Caco-2 (cell line): Measurements from ENCODE around the gene RCHY1. TPM values are rescaled to one million over a fixed set of nuclear protein-coding genes. Genes with fewer than 3 reads are reported as not detected.

Source experiments
- BruUV-seq: library from RNA; stranded (reverse); fragments of 400-500 nt; replicated peaks from 2 replicates; lab custom pipeline; 2021; lab: Mats Ljungman, UMichigan
- CTCF ChIA-PET: fragments of 300-600 bp; sonication (Branson Sonifier 250); formaldehyde crosslinking; loops from one replicate; lab custom pipeline; 2022; ENCODE audit warnings: antibody characterized with exemption; lab: Charles Lee
- POLR2A ChIA-PET: fragments of 300-600 bp; sonication (Branson Sonifier 250); formaldehyde crosslinking; loops from one replicate; lab custom pipeline; 2022; ENCODE audit warnings: antibody characterized with exemption; lab: Charles Lee
- DNase-seq, 2 experiments: peaks; one replicate each; pipeline versions ENCODE4 v3.0.0 to v3.0.0-alpha.2; 2020 to 2022
- H3K27me3 ChIP-seq: replicated peaks from 2 replicates; pipeline ENCODE4 v1.6.0; 2011; ENCODE audit warnings: low read length; ENCODE audit not compliant: control insufficient read depth, insufficient read depth
- H3K36me3 ChIP-seq: 2 replicates; pipeline ENCODE4 v1.5.1; 2011; ENCODE audit warnings: low read length; ENCODE audit not compliant: control insufficient read depth, insufficient read depth
- H3K4me1 ChIP-seq: fragments of 250-450 bp; sonication (Bioruptor Pico); 2 replicates; pipeline ENCODE4 v1.5.1; 2020; ENCODE audit warnings: mild to moderate bottlenecking
- H3K4me3 ChIP-seq: 2 replicates; pipeline ENCODE4 v1.5.1; 2011; ENCODE audit warnings: low read depth, mild to moderate bottlenecking, control low read depth, low read length
- H3K9me3 ChIP-seq: fragments of 250-450 bp; sonication (Bioruptor Pico); 2 replicates; pipeline ENCODE4 v1.5.1; 2020; ENCODE audit warnings: mild to moderate bottlenecking, moderate library complexity
- H3K27ac Mint-ChIP-seq: one replicate; pipeline ENCODE4 v1.8.0; 2022; ENCODE audit warnings: mixed read lengths; ENCODE audit not compliant: unreplicated experiment
- H3K27me3 Mint-ChIP-seq: one replicate; pipeline ENCODE4 v1.8.0; 2022; ENCODE audit warnings: mixed read lengths; ENCODE audit not compliant: insufficient read depth, unreplicated experiment
- H3K36me3 Mint-ChIP-seq: one replicate; pipeline ENCODE4 v1.8.0; 2022; ENCODE audit warnings: mild to moderate bottlenecking, mixed read lengths; ENCODE audit not compliant: insufficient read depth, unreplicated experiment
- H3K4me1 Mint-ChIP-seq: one replicate; pipeline ENCODE4 v1.8.0; 2022; ENCODE audit warnings: low read depth, mixed read lengths; ENCODE audit not compliant: unreplicated experiment
- H3K4me3 Mint-ChIP-seq: one replicate; pipeline ENCODE4 v1.8.0; 2022; ENCODE audit warnings: mild to moderate bottlenecking, moderate library complexity, mixed read lengths; ENCODE audit not compliant: unreplicated experiment
- H3K9me3 Mint-ChIP-seq: one replicate; pipeline ENCODE4 v1.8.0; 2022; ENCODE audit warnings: mixed read lengths; ENCODE audit not compliant: unreplicated experiment
- intact Hi-C: fragments of 100-400 bp; cut with micrococcal nuclease; formaldehyde crosslinking; loops from one replicate; pipeline ENCODE4 v1.10.0; 2022; ENCODE audit not compliant: unreplicated experiment
- total RNA-seq: library from RNA; stranded (reverse); gene quantifications from 2 replicates; pipeline ENCODE4 v1.2.3, GENCODE V29; 2022
- TF ChIP-seq, protein P1 (sequence below), 2 experiments: fragments of 200-600 bp in 1 of 2; IDR thresholded peaks; 1 replicate in 1 of 2; 2 replicates in 1 of 2; pipeline versions ENCODE4 v1.5.1 to v1.8.0; 2011 to 2022; ENCODE audit warnings: antibody characterized with exemption in 1 of 2, control low read depth in 1 of 2, inconsistent platforms in 1 of 2, low read depth in 1 of 2, low read length in 1 of 2, mild to moderate bottlenecking in 1 of 2, moderate library complexity in 1 of 2; ENCODE audit not compliant: insufficient read depth in 1 of 2, severe bottlenecking in 1 of 2, unreplicated experiment in 1 of 2

RCHY1 gene
- total RNA-seq, 1 experiment from 2014 or later = 38.2 TPM

DNA sequence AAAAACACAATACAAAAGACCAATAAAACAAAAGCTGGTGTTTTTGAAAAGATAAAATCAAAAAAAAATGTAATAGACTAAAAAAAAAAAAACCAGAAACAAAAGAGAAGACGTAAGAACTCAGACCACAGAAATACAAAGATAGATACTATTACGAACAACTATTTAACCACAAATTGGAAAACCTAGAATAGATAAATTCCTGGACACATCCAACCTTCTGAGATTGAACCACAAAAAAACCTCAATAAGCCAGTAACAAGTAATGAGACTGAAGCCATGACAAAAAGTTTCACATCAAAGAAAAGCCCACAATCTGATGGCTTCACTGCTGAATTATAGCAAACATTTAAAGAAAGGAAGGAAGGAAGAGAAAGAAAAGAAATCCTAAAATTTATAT, 16.2 kb downstream of the RCHY1 start:
- no peaks in the 10 kb centered on the region for H3K27me3 Mint-ChIP-seq
- TF ChIP-seq, protein P1, sequence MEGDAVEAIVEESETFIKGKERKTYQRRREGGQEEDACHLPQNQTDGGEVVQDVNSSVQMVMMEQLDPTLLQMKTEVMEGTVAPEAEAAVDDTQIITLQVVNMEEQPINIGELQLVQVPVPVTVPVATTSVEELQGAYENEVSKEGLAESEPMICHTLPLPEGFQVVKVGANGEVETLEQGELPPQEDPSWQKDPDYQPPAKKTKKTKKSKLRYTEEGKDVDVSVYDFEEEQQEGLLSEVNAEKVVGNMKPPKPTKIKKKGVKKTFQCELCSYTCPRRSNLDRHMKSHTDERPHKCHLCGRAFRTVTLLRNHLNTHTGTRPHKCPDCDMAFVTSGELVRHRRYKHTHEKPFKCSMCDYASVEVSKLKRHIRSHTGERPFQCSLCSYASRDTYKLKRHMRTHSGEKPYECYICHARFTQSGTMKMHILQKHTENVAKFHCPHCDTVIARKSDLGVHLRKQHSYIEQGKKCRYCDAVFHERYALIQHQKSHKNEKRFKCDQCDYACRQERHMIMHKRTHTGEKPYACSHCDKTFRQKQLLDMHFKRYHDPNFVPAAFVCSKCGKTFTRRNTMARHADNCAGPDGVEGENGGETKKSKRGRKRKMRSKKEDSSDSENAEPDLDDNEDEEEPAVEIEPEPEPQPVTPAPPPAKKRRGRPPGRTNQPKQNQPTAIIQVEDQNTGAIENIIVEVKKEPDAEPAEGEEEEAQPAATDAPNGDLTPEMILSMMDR (IDR thresholded peaks at IDR 0.05; ENCODE audit: insufficient read depth in 1 of 2, low read depth in 1 of 2, low read length in 1 of 2, severe bottlenecking in 1 of 2, unreplicated experiment in 1 of 2) = no peak
- peaks cover 24% of the 10 kb centered on the region for H3K36me3 Mint-ChIP-seq
- POLR2A ChIA-PET = no interaction called here
- no TSS peak for BruUV-seq
- no peaks in the 10 kb centered on the region for H3K4me1 ChIP-seq
- DNase-seq = no peak
- H3K4me3 ChIP-seq = no peak overlapping the region
- CTCF ChIA-PET = no interaction called here
- peaks cover 7% of the 10 kb centered on the region for H3K4me1 Mint-ChIP-seq
- H3K27me3 ChIP-seq = no peaks in the 10 kb centered on the region
- 0 out of 2 replicates have a peak, but pooled peaks cover 3% of the 10 kb centered on the region for H3K9me3 ChIP-seq
- H3K4me3 Mint-ChIP-seq = no peak overlapping the region
- H3K9me3 Mint-ChIP-seq = peaks cover 16% of the 10 kb centered on the region
- no peaks in the 10 kb centered on the region for H3K36me3 ChIP-seq
- no peak overlapping the region for H3K27ac Mint-ChIP-seq
- intact Hi-C loops = no loop called here

DNA sequence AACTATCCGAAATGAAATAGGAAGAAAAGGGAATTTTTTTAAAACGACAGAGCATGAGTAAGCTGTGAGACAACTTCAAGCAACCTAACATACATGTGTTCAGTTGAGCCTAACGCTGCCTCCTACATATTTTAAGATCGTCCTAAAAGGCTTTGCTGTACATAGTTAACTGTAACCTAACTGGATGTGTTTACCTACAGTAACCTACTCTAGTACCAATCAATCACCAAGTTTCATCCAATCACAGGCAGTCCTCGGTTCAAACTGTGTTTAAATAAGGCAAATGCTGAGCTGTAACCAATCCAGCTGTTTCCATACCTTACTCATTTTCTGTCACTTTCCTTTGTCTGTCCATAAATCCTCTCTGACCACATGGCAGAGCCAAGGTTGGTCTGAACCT, 17.1 kb downstream of the RCHY1 start:
- Histone ChIP-seq H3K4me1 (no peaks in the 10 kb centered on the region), H3K9me3 (0 out of 2 replicates have a peak, but pooled peaks cover 3% of the 10 kb centered on the region), H3K27me3 (no peaks in the 10 kb centered on the region), H3K36me3 (no peaks in the 10 kb centered on the region), H3K4me3 (no peak overlapping the region)
- ChIA-PET POLR2A (no interaction called here), CTCF (no interaction called here)
- BruUV-seq = no TSS peak
- Mint-ChIP-seq H3K27ac (no peak overlapping the region), H3K9me3 (peaks cover 16% of the 10 kb centered on the region), H3K4me3 (no peak overlapping the region), H3K27me3 (no peaks in the 10 kb centered on the region), H3K36me3 (peaks cover 19% of the 10 kb centered on the region), H3K4me1 (peaks cover 7% of the 10 kb centered on the region)
- intact Hi-C loops = no loop called here
- TF ChIP-seq, protein P1 (IDR thresholded peaks at IDR 0.05; ENCODE audit: insufficient read depth in 1 of 2, low read depth in 1 of 2, low read length in 1 of 2, severe bottlenecking in 1 of 2, unreplicated experiment in 1 of 2) = no peak
- no peak for DNase-seq

DNA sequence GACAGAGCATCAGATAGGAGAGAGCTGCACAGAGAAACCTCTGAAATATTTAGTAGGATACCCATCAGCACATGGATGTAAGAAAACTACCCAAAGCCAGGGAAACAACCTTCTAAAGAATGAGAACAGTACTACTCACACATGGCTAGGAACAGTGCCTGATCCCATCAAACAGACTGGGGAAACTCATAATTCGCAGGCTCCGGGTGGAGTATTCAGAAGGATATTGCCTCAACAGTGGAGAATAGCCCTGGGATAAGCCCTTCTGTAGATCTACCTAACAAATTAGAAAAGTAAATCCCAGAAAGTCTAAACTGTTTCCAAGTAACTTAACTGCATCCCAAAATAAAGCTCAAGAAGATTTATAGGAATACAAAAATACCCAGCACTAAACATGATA, 17.8 kb downstream of the RCHY1 start:
- CTCF ChIA-PET = no interaction called here
- peaks cover 21% of the 10 kb centered on the region for H3K36me3 Mint-ChIP-seq
- BruUV-seq = no TSS peak

More for the DNA sequence above, 17.8 kb downstream of the RCHY1 start:
- POLR2A ChIA-PET = no interaction called here
- H3K9me3 ChIP-seq = 0 out of 2 replicates have a peak, but pooled peaks cover 3% of the 10 kb centered on the region
- Mint-ChIP-seq H3K4me1 (peaks cover 7% of the 10 kb centered on the region), H3K27ac (no peak overlapping the region), H3K4me3 (no peak overlapping the region), H3K27me3 (no peaks in the 10 kb centered on the region), H3K9me3 (peaks cover 16% of the 10 kb centered on the region)
- H3K36me3 ChIP-seq = no peaks in the 10 kb centered on the region
- TF ChIP-seq, protein P1 (IDR thresholded peaks at IDR 0.05; ENCODE audit: insufficient read depth in 1 of 2, low read depth in 1 of 2, low read length in 1 of 2, severe bottlenecking in 1 of 2, unreplicated experiment in 1 of 2) = no peak
- no peaks in the 10 kb centered on the region for H3K27me3 ChIP-seq
- no peak for DNase-seq
- intact Hi-C loops = no loop called here
- H3K4me1 ChIP-seq = no peaks in the 10 kb centered on the region
- no peak overlapping the region for H3K4me3 ChIP-seq
